PC-9 (cell line): ENCODE measurements around the gene ZNF565. TPM values are rescaled to one million over a fixed set of nuclear protein-coding genes. Genes with fewer than 3 reads are reported as not detected.

ENCODE experiments used
- BruUV-seq: library from RNA; stranded (reverse); fragments of 400-500 nt; replicated peaks from 2 replicates; lab custom pipeline; 2021; lab: Mats Ljungman, UMichigan
- CTCF ChIA-PET: fragments of 300-600 bp; sonication (Branson Sonifier 250); formaldehyde crosslinking; loops from one replicate; lab custom pipeline; 2022; ENCODE audit warnings: antibody characterized with exemption; lab: Charles Lee
- POLR2A ChIA-PET: fragments of 300-600 bp; sonication (Branson Sonifier 250); formaldehyde crosslinking; loops from one replicate; lab custom pipeline; 2022; ENCODE audit warnings: antibody characterized with exemption; ENCODE audit not compliant: unreplicated experiment; lab: Charles Lee
- DNase-seq, 2 experiments: peaks; one replicate each; pipeline versions ENCODE4 v3.0.0 to v3.0.0-alpha.2; 2015 to 2022; ENCODE audit warnings: mixed read lengths in 1 of 2
- H2AFZ ChIP-seq: fragments of 200-600 bp; sonication (generic); 2 replicates; pipeline ENCODE4 v1.8.1; 2017; ENCODE audit warnings: antibody characterized with exemption
- H3F3A ChIP-seq: fragments of 200-600 bp; sonication (generic); 2 replicates; pipeline ENCODE4 v1.8.1; 2017; ENCODE audit warnings: antibody characterized with exemption, mild to moderate bottlenecking, low read depth; ENCODE audit not compliant: insufficient read depth
- H3K27ac ChIP-seq: fragments of 200-600 bp; sonication (generic); 2 replicates; pipeline ENCODE4 v1.6.1; 2016; ENCODE audit warnings: mixed run types
- H3K27me3 ChIP-seq: fragments of 200-600 bp; sonication (generic); 2 replicates; pipeline ENCODE4 v1.6.1; 2016; ENCODE audit warnings: low read depth, mixed run types; ENCODE audit not compliant: insufficient read depth
- H3K36me3 ChIP-seq: fragments of 200-600 bp; sonication (generic); 2 replicates; pipeline ENCODE4 v1.6.1; 2016; ENCODE audit warnings: low read depth, mixed run types
- H3K4me1 ChIP-seq: fragments of 200-600 bp; sonication (generic); replicated peaks from 2 replicates; pipeline ENCODE4 v1.6.1; 2016; ENCODE audit warnings: mixed run types; ENCODE audit not compliant: insufficient read depth
- H3K4me2 ChIP-seq: fragments of 200-600 bp; sonication (generic); 2 replicates; pipeline ENCODE4 v1.6.1; 2017; ENCODE audit warnings: mixed run types
- H3K4me3 ChIP-seq: fragments of 200-600 bp; sonication (generic); 2 replicates; pipeline ENCODE4 v1.6.1; 2016; ENCODE audit warnings: mixed run types
- H3K79me2 ChIP-seq: fragments of 200-600 bp; sonication (generic); 2 replicates; pipeline ENCODE4 v1.6.1; 2017; ENCODE audit warnings: low read depth, mixed run types
- H3K9me2 ChIP-seq: fragments of 200-600 bp; sonication (generic); 2 replicates; pipeline ENCODE4 v1.8.1; 2017; ENCODE audit warnings: mild to moderate bottlenecking; ENCODE audit not compliant: insufficient read depth
- H3K9me3 ChIP-seq: fragments of 200-600 bp; sonication (generic); 2 replicates; pipeline ENCODE4 v1.8.1; 2016; ENCODE audit warnings: low read depth; ENCODE audit not compliant: insufficient read depth
- H4K20me1 ChIP-seq: fragments of 200-600 bp; sonication (generic); 2 replicates; pipeline ENCODE4 v1.8.1; 2017; ENCODE audit not compliant: insufficient read depth
- EZH2 ChIP-seq: fragments of 200-600 bp; sonication (generic); IDR thresholded peaks from 2 replicates; pipeline ENCODE4 v1.8.0; 2017; ENCODE audit warnings: antibody characterized with exemption, low read depth
- intact Hi-C: fragments of 100-400 bp; cut with micrococcal nuclease; formaldehyde crosslinking; loops from one replicate; pipeline ENCODE4 v1.10.0; 2022; ENCODE audit not compliant: unreplicated experiment
- total RNA-seq: library from RNA; stranded (reverse); gene quantifications from 2 replicates; pipeline ENCODE4 v1.2.3, GENCODE V29; 2021
- TF ChIP-seq, protein P1 (sequence below): fragments of 200-600 bp; sonication (generic); conservative IDR thresholded peaks from 2 replicates; pipeline ENCODE4 v1.6.1; 2017; ENCODE audit warnings: mixed run types, antibody characterized with exemption, mild to moderate bottlenecking, moderate library complexity

Gene ZNF565
- total RNA-seq, 1 experiment from 2014 or later: 3.3 TPM

DNA sequence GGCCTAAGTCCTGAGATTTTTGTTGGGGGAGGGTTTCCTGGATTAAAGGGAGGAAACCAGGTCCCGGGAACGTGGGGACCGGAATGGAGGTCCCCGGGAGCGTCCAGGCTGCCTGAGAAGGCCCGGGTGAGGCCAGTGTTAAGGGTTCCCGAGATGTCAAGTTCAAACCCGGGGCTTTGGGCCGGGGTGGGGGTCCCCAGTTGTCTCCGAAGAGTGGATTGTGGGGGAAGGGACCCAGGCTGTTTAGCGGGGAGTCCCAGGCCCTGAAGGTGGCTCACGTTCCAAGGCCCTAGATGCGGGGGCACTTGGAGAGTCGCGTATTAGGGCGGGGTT lies 62.5 kb downstream of the ZNF565 start:
- TF ChIP-seq EZH2: no peak
- TF ChIP-seq, protein P1, sequence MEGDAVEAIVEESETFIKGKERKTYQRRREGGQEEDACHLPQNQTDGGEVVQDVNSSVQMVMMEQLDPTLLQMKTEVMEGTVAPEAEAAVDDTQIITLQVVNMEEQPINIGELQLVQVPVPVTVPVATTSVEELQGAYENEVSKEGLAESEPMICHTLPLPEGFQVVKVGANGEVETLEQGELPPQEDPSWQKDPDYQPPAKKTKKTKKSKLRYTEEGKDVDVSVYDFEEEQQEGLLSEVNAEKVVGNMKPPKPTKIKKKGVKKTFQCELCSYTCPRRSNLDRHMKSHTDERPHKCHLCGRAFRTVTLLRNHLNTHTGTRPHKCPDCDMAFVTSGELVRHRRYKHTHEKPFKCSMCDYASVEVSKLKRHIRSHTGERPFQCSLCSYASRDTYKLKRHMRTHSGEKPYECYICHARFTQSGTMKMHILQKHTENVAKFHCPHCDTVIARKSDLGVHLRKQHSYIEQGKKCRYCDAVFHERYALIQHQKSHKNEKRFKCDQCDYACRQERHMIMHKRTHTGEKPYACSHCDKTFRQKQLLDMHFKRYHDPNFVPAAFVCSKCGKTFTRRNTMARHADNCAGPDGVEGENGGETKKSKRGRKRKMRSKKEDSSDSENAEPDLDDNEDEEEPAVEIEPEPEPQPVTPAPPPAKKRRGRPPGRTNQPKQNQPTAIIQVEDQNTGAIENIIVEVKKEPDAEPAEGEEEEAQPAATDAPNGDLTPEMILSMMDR: no peak
- no peaks in the 10 kb centered on the region for H3K9me2 ChIP-seq
- CTCF ChIA-PET: no interaction called here
- POLR2A ChIA-PET: no interaction called here
- no peak overlapping the region for H2AFZ ChIP-seq
- H3K27ac ChIP-seq: no peak overlapping the region
- H4K20me1 ChIP-seq: peaks cover 4% of the 10 kb centered on the region
- H3K4me2 ChIP-seq: no peak overlapping the region
- intact Hi-C loops: no loop called here
- peaks cover 4% of the 10 kb centered on the region; the same call in 1 of the 2 replicates for H3K36me3 ChIP-seq
- BruUV-seq: no TSS peak
- H3K4me1 ChIP-seq: no peaks in the 10 kb centered on the region
- H3K27me3 ChIP-seq: no peaks in the 10 kb centered on the region
- no peak for DNase-seq
- peaks cover 10% of the 10 kb centered on the region; the same call in 1 of the 2 replicates for H3F3A ChIP-seq
- H3K9me3 ChIP-seq: no peaks in the 10 kb centered on the region
- H3K4me3 ChIP-seq: no peak overlapping the region
- H3K79me2 ChIP-seq: no peaks in the 10 kb centered on the region

DNA sequence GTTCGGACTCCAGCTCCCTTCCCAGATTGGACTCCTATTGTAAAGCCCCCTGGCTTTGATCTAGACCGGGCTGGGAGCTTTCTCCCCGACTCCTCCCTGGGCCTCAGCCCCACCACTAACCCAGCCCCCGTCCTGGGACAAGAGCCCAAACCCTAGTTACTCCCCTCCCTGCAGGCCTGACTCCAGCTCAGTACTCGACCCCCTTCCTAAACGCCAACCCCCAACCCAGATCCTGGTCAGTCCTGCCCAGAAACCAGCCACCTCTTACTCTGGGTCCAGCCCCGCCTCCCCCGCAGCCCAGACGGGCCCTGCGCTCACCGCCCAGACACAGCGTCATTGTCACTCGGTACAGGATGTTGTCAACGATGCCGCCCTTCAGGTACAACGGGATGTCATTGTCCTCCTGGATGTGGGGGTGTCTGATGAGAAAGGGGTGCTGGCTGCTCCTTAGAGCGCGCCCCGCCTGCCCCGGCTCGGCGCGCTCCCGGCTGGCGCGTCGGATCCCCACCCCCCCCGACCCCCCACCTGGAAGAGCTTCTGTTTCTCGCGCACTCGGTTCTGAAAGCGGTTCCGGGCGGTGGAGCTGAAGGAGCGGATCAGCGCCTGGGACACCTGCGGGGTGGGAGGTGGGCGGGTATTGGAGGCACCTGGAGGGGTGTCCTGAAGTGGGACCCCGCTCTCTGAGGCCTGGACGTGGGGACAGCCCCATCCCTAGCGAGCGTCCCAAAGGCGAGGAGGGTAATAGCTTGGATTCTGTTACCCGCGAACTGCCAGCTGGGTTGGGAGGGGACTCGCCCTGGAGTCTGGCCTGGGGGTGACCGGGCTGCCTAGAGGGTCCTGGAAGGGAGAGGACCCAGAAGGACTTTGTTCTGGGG lies 63.1 kb downstream of the ZNF565 start:
- peaks cover 4% of the 10 kb centered on the region for H4K20me1 ChIP-seq
- H3K27ac ChIP-seq: no peak overlapping the region
- intact Hi-C loops: no loop called here
- CTCF ChIA-PET: no interaction called here
- no TSS peak for BruUV-seq
- no peaks in the 10 kb centered on the region for H3K9me3 ChIP-seq
- peaks cover 16% of the 10 kb centered on the region; the same call in 1 of the 2 replicates for H3F3A ChIP-seq
- no peak overlapping the region for H3K4me3 ChIP-seq
- H3K9me2 ChIP-seq: no peaks in the 10 kb centered on the region
- H3K36me3 ChIP-seq: peaks cover 10% of the 10 kb centered on the region; the same call in 1 of the 2 replicates
- H3K27me3 ChIP-seq: no peaks in the 10 kb centered on the region
- H3K4me1 ChIP-seq: no peaks in the 10 kb centered on the region
- POLR2A ChIA-PET: no interaction called here
- DNase-seq: no peak
- H3K79me2 ChIP-seq: no peaks in the 10 kb centered on the region
- no peak for TF ChIP-seq EZH2
- TF ChIP-seq, protein P1: no peak
- no peak overlapping the region for H2AFZ ChIP-seq
- no peak overlapping the region for H3K4me2 ChIP-seq

DNA sequence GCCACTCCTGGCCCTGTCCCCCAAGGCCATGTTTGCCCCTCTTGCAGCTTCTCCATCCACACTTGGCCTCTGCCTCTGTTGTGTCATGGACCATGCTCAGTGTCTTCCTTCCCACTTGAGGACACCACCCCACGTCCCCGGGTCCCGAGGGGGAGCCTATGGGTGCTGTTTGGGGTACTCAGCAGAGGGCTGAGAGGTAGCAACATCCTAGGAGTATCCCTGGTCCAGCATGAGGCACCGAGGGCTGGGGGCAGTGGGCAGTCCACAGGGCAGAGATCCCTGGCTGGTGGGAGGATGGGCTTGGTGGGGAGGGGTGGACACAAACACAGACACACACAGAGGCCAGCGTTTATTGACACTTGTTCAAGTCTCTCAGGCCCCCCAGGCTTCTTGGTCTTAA lies 63.9 kb downstream of the ZNF565 start:
- ChIA-PET CTCF (no interaction called here), POLR2A (no interaction called here)
- Histone ChIP-seq H3K27me3 (no peaks in the 10 kb centered on the region), H3K4me2 (no peak overlapping the region), H3K27ac (no peak overlapping the region), H3K4me1 (no peaks in the 10 kb centered on the region), H3K9me2 (no peaks in the 10 kb centered on the region), H4K20me1 (peaks cover 4% of the 10 kb centered on the region), H3K4me3 (no peak overlapping the region), H2AFZ (no peak overlapping the region), H3K9me3 (no peaks in the 10 kb centered on the region), H3K79me2 (no peaks in the 10 kb centered on the region), H3K36me3 (peaks cover 18% of the 10 kb centered on the region), H3F3A (peaks cover 18% of the 10 kb centered on the region; the same call in 1 of the 2 replicates)
- TF ChIP-seq, protein P1: no peak
- TF ChIP-seq EZH2: no peak
- intact Hi-C loops: no loop called here
- DNase-seq: no peak
- BruUV-seq: no TSS peak
